T-helper 1 cell (primary cell): ENCODE measurements around the gene KLHL29.

Experiments
- DNase-seq, 5 donors: peaks; one replicate each; pipeline ENCODE4 v3.0.0-alpha.2; 2012 to 2020

KLHL29 gene

DNA sequence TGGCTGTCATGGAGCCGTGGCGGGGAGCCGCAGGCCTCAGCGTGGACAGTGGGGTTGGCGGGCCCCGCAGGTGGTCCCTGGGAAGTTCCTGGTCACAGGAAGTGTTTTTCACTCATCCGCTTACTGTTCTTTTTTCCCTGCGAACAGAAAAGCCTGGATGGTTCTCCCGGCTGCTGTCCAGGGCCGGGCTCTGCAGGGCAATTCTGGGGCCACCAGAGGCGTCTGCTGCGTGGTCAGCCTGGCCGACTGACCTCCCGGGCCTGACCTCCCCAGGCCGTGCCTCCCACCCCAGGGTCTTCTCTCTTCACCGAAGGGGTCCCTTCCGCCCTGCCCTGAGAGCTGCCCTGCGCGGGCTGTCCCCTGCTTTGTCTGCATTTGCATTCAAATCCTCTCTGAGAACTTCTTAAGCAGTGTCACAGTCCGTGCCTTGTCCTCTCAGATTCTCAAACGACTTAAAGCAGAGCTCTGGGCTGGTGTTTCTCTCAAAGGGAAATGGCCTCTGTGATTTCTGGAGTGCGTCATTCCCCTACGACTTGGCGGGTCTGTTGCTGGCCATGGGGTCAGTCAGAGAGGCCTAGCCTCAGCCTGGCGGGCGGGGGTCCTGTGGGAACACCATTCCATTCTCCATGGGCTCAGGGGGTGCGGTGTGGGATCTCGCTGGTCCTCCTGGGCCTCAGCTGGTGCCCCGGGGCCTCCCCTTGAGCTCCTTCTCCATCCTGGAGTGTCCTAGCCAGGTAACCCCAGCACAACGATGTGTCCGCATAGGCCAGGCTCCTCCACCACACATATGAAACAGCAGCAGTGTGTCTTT, 38.3 kb downstream of the KLHL29 start:
- no peak for DNase-seq

DNA sequence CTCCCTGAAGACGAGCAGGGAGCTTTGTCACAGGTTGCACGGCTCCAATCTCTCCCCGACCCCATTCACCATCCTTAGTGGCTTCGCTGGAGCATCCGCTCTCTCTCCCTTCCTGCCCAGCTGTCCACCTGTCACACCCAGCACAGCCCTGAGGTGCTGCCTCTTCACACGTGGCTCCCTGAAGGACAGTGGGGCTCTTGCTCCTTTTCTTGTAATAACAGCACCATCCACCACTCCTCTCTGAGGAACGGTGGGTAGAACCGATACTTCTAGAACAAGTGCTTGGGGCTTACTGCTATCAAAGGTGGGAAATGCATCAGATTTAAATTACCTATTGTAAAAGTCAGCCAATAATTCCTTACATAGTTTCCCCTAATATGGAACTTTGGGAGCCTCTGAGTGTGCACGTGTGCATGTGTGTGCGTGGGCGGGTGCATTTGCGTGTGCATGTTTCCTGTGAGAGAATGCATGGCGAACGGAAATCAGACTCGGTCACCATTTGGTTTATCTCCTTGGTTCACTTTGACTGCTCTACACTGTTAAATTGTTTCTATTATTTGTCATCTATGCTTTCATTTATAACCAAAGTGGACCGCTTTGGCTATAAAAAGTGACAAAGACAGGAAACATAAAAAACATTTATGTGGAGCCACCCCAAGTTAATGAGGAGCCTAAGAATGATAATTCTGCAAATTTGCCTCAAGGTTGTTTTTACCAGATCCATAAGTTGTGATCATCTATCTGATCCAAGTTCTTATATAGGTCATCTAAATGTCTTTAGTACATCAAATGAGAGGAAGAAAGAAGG, 39.1 kb downstream of the KLHL29 start:
- no peak for DNase-seq

DNA sequence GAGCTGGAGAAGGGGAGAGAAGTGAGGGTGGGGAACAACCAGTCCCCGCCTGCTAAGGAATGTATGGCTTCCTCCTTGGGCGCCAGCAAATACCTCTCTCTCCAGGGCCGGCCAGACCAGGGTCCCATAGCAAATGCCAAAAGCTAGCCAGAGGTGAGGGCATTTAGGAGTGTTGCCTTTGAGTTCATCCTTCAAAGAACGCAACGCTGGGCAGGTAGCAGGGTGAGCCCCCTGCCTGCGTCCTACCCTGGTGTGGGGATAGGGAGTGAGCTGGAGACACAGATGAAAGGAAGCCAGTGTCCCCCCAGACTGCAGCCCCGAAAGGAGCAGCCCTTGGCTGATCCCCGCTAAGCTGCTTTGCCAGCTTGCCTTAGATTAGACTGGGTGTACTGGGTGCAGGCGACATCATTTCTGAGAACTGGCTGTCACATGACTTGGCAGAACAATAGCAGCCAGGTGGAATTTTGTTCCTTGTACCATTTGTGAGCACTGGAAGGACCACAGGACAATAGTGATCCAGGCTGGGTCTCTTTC, 40.4 kb downstream of the KLHL29 start:
- DNase-seq = no peak

DNA sequence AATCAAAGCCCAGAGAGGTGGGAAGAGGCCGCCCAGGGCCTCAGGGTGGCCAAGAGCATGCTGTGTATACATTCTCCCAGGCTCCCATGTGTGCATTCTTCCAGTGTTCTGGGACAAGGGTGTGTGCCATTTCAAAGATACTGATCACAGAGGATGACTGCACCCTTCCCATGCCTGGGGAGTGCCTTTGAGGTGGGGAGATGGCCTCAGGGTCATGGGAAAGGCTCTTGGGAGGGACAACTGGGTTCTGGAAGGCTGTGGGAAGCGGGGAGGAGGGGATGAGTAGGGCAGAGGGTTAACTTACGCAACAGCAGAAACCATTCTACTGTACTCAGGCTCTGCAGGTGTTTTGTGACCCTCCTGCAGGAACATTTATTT, 40.9 kb downstream of the KLHL29 start:
- no peak for DNase-seq

DNA sequence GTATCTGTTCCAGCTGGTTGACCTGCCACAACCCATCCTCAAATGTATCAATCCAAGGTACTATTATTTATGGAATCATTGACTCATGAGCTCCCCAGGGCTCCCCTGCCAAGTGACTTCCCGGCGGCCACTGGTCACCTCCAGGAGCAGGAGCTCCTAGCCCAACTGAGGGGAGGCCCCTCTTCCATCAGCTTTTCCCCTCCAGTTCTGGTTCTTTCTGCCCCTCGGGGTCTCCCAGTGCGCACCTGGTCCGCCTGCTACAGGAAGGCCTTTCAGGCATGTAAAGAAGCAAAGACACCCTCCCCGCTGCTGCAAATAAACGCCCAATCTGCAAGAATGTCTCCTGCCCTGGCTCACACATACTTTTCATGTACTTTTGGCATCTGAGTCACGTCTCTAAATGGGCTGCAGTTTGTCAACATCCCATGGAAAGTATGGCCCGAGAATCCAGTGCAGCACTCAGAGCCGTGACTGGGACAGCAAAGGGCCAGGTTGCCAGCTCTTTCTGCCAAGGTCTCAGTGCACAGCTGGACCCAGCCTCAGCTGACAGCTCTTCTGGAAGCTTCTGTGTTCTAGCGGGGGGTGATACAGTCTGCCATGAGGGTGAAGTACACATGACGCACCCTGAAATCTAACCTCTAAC, 41.4 kb downstream of the KLHL29 start:
- no peak for DNase-seq

DNA sequence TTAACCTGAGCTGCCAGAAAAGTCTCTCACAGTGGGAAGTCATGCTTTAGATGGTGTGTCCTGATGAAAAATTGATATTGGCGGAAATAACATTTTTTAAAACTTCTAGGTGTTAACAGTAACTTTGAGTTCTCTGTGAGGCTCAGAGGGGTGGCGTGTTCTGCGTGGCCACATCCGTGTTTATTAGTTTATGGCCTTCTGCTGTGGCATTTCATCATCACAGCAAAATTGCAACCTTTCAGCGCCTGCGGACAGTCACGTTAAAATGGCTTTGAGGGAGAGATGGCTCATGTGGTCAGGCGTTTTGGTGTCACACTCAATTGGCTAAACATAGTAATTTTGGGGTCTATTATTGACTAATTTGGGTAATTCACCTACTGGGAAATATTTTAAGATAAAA, 42.4 kb downstream of the KLHL29 start:
- no peak for DNase-seq

DNA sequence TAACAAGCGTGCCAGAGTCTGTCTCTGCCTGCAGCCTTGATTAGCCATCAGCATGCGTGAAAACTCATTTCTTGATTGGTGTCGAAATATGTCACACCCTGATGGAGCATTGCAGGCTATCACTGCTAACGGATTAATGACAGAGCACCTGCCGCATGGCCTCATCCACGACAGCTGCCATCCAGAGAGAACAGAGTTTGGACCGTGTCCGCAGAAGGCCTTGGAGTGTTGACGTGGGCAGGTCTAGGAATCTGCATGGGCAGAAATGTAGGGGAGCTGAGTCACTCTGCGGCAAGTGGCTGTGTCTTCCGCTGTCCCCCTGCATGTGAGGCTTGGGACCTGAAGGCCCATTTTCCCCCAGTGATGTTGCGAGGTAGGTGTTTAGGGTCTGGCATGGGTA, 43.0 kb downstream of the KLHL29 start:
- DNase-seq = no peak

DNA sequence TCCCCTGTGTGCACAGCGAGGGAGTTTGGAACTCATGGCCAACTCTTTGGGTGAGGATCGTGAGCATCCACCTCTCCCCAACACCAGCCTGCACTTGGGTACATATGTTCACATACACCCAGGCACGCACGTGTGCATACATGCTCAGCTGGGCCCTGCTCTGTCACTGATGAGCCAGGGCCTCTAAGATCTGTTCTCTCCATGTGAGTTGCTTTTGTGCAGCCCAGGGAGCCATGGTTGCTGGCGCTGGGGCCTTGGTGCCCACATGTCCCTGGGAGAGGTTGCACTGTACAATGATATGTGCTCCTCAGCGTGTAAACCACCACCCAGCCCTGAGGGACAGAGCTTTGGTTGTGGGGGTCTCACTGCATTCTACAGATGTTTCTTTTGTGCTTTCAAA, 44.1 kb downstream of the KLHL29 start:
- DNase-seq = no peak

DNA sequence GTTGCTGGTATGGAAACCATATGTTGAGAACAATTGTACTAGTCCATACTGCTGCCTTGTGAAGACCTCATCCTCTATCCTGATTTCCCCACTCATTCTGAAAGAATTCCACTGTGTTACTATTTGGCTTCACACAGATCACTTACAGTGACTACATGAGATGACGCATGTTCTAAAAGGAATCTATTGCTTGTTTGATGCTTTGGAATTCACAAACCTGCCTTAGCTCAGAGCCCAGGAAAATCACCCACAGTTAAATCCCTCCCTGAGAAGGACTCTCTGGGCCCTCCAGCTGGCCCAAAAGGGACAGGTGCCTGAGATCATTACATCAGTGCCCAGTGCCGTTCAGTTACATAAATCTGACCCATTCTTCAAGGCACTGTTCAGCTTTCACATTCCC, 45.3 kb downstream of the KLHL29 start:
- DNase-seq = no peak

DNA sequence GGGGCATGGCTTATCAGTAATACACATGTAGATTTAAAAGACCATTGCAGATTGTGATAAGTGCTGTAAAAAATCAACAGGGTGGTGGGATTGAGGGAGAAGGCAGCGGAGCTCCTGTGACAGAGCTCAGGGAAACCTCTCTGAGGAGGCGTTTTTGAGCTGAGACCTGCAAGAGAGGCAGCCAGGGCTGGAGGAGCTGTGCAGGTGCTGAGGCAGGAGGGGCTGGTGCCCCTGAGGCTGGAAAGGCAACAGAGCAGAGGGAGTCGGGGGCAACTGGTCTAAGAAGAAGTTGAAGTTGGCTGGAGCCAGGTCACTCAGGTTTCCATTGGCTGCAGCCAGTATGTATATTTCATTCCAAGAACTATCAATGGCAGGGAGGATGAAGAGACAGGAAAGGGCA, 47.6 kb downstream of the KLHL29 start:
- no peak for DNase-seq

DNA sequence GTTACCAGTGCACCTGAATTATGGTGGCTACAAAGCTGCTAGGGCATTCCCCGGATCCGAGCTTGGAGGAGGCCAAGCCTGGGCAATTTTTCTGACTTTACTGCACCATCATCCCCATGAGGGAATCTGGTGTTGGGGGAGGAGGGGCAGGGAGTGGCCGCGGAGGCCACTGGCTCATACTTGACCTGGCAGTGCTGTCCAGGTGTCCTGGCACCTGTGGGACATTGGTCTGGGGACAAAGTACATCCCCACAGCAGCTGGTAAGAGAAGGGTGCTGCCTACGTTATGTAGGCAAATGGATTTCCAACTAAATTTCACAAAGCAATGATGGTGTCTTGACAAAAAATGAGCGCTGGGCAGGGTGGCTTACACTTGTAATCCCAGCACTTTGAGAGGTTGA, 48.3 kb downstream of the KLHL29 start:
- no peak for DNase-seq

DNA sequence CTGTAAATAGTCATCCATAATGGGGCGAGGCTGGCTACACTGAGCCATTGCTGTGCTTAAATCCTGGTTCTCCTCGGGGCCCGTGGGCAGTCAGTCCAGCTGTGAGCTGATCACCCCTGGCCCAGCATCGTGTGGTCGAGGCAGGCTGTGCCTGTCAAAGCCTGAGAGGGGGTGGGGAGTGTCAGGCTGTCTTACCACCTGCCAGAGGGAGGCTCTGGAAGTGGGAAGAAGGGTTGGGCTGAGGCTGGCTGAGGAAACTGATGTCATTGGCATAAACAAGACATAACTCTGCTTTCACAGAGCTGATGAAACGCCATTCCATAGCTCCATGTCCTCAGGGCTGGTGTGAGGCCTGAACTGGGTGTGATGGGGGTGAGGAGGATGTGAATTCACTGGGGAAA, 49.7 kb downstream of the KLHL29 start:
- DNase-seq = no peak

DNA sequence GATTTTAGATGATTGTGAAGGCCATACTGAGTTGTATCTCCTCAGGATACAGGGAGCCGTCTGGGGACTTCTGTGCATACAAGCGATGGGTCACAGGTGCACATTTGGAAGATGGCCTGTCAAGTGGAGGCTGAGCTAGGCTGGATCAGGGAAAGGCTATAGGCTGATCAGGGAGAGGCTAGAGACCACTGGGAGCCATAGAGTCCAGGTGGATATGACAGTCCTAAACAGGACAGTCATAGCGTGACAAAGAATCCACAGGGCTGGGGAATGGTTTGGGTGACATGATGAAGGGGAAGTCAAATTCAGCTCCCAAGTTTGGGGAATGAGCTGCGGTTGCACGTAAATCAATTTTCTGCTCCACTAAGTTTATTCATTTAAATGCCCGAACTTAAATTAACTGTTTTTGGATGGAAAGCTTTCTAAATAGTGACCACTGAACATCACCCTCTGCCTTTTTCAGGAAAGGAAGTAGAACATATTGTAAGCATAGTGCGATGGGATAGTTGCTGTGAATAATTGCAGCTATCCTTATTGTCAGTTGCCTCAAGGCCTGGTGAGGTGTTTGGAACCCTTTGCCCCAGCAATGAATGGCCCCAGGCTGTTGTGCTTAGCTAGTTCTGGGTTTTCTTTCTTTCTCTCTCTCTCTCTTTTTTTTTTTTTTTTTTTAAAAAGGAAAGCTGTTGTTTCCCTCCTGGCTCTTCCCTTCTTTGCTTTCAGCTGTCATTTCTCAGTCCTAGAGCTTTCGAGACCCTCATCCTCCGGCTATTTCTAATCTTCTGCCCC, 50.5 kb downstream of the KLHL29 start:
- DNase-seq = no peak

DNA sequence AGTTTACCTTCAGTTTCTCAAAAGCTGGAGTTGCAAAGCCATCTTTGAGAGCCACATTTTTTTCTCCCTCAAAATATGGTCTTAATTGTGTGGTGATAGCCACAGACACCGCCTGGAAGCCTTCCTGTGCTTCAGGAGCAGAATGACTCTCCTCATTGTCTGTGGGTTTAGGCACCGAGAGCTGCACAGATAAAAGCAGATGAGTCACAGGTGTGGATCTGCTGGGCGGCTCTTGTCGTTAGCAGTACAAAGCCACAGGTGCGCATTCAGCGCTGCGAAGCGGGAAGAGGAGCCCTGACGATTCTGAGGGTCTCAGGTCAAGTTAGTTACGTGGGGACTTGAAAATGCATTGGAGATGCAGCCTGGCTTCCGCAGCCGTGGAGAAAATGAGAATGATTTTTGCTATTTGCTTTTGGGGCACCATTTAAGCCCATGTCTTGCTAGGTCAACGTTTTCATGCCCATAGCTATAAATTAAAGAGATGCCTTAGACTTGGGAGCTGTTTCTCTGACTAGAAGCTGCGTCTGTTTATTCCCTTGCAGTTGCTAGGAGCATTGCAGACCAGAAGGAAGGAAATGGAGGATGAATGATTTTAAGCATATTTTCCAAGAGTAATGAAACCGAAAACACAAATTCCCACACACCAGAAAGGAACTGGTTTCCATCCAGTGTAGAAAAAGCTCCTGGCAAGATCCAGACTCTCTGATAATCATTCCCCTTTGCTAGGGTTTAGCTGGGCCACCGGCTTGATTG, 51.5 kb downstream of the KLHL29 start:
- DNase-seq = peak in 1 of 5 donors; percentile 52

DNA sequence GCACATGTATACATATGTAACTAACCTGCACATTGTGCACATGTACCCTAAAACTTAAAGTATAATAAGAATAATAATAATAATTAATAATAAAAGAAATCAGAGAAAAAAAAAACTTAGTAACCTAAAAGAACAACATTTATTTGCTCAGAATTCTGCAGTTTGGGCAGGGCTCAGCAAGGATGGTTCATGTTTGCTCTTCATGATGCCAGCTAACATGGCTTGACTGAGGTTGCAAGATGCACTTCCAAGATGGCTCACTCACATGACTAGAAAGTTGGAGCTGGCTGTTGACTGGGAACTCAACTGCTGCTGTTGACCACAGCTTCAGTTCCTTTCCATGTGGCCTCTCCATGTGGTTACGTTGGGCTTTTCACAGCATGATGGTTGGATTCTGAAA, 56.4 kb downstream of the KLHL29 start:
- no peak for DNase-seq

DNA sequence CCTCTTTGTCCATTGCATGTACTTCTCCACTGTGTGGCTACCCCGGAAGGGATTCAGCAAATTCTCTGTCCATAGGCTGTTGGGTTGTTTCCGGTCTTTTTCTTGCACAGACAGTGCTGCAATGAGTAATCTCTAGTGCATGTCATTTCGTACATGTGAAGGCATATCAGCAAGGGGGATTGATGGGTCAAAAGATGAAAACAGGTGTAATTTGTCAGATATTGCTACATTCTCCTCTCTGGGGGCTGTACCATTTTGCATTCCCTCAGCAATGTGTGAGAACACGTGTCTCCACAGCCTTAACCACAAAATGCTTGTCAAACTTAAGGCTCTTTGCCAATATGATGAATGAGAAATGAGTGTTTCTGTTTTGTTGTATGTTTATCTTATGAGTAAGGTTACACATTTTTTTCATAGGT, 60.5 kb downstream of the KLHL29 start:
- DNase-seq = no peak

DNA sequence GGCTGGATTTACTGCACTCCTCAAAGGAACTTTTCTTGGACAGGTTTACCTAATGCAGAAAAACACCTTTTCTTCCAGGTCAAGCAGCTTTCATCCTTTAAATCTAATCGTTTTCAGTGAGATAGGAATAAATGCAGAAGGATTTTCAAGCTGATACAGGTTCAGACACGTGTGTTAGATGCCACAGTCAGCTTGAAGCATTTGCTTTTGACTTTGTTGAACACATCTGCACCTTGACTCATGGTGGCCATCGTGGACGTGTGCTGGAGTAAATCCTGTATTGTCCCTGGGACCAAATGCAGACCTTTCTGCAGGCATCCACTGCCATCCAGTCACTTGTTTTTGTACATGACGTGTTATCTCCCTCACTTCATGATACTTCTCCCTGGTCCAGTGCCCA, 61.9 kb downstream of the KLHL29 start:
- DNase-seq = no peak

DNA sequence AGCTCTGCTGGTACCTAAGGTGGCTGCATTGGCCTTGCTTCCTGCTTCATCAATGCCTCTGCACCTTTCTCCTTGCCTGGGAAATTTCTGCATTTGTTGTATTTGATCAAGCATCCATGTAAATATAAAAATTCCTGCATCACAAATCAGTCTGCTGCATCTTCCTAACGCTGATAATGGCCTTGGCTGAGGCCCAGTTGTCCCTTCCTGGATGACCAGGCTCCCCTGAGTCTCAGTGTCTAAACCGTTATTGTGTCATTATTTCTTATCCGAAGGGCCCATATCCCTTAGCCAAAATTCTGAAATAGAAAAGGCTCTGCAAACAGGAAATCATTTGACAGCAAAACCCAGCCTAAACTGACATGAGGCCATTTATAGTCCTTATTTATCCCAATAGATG, 62.4 kb downstream of the KLHL29 start:
- no peak for DNase-seq

DNA sequence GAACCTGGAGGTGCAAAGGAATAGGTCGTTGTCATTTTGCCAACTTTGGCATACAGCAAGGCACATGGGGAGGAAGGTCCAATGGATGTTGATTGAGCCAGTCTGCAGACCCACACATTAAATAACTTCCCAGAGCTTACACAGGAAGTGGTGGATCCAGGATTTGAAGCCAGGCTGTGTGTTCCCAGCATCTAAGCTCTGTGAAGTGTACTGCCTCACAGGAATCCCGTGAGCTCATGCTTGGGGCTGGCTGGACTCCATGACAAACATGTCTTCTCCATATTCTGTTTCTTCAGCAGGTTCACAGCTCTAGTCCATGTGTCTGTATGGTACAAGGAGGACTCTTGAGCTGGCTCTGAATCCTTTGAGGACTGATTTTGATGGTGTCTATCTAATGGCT, 63.9 kb downstream of the KLHL29 start:
- DNase-seq = no peak

DNA sequence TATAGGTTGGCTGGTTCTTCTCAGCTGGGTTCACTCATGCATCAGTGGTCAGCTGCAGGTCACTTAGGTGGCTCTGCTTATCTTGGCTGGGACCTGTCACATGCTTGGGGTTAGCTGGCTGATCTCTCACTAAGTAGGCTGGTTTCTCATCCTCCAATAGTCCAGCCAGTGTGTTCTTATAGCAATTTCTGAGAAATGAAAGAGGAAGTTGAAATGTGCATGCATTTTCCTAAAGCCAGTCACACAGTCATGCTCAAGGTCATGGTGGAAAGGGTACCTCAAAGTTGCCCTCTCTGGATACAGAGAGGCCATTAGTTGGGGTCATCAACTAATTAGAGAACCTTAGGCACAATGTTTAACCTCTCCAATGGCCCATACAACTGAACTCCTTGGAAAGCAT, 64.4 kb downstream of the KLHL29 start:
- no peak for DNase-seq

DNA sequence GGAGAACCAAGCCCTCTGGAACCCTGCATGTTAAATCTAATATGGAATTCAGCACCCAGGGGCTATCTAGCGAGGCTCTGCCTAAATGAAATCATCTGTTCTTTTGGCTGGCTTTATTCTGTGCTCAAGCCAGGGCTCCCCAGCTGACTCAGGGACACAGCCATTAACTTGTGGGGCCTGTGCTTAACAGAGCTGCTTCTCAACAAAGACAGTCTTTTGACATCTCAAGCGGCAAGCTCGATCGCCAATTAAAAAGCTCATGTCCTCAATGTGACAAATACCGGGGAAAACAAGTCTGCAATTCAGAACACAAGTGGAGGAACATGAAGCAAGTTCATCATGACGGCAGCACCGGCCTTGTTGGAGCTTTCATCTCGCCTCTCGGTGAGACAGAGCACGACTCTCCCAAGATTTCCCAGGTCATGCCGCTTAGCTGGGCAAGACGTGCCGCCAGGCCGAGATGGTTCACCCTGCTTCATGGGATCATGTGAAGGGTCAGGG, 64.9 kb downstream of the KLHL29 start:
- no peak for DNase-seq

DNA sequence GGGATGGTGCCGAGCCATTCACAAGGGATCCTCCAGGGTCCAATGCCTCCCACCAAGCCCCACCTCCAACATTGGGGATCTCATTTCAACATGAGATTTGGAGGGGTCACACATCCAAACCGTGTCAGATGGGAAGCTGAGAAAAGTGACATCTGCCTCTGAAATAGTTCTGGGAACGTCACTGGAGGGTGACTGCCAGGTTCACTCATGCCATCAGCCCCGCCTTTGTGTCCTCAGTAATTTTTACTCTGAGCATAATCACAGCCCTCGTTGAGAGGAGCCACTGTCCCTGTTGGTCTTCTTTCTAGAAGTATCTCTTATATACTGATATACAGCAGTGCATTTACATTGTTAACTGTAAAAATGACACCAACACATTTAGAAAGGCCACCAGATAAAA, 67.4 kb downstream of the KLHL29 start:
- DNase-seq = no peak
